ENCODE measurements around the gene HS3ST5. TPM values are rescaled to one million over a fixed set of nuclear protein-coding genes. Genes with fewer than 3 reads are reported as not detected.

HS3ST5 gene
- total RNA-seq, 1 experiment from 2014 or later = not detected

- DNase-seq (ENCODE audit: low read depth, low spot score) = no peak
- RAD21 ChIA-PET (ENCODE audit: low non-redundant PET in 1 of 2, low total read pairs in 2 of 2, uncharacterized antibody in 2 of 2, unreplicated experiment in 2 of 2) = no interaction called here
- ATAC-seq = no peak
- no peaks in the 10 kb centered on the region for H3K79me2 ChIP-seq (ENCODE audit: insufficient read depth, low read length)
- no peak overlapping the region for H3K4me3 ChIP-seq (replicated peaks in 1 of 2; ENCODE audit: low read depth in 1 of 2, low read length in 2 of 2)
- CTCF ChIA-PET = no interaction called here
- TF ChIP-seq CBX3 (IDR thresholded peaks at IDR 0.05; ENCODE audit: low read depth) (no peak), ATF3 (IDR thresholded peaks at IDR 0.05) (no peak), ZFX (IDR thresholded peaks at IDR 0.05) (no peak), RAD21 (IDR thresholded peaks at IDR 0.05; ENCODE audit: low read depth) (no peak), FOSL1 (IDR thresholded peaks at IDR 0.05; ENCODE audit: low read depth) (no peak), EZH2 (IDR thresholded peaks at IDR 0.05) (no peak), EGR1 (IDR thresholded peaks at IDR 0.05; ENCODE audit: low read depth) (no peak), SIN3A (IDR thresholded peaks at IDR 0.05; ENCODE audit: low read depth) (no peak), POLR2A (IDR thresholded peaks at IDR 0.05; ENCODE audit: borderline replicate concordance, extremely low read depth, insufficient read depth, insufficient read length) (no peak), JUND (IDR thresholded peaks at IDR 0.05) (no peak), YY1 (IDR thresholded peaks at IDR 0.05; ENCODE audit: extremely low read depth, insufficient replicate concordance, low read depth, low read length) (no peak)
- TF ChIP-seq, protein P1, sequence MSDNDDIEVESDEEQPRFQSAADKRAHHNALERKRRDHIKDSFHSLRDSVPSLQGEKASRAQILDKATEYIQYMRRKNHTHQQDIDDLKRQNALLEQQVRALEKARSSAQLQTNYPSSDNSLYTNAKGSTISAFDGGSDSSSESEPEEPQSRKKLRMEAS (IDR thresholded peaks at IDR 0.05) = no peak
- POLR2A ChIA-PET = no interaction called here
- no peaks in the 10 kb centered on the region for H4K20me1 ChIP-seq (ENCODE audit: insufficient read depth)
- H3K27ac ChIP-seq (ENCODE audit: low read depth, low read length) = no peak overlapping the region
- no peaks in the 10 kb centered on the region for H3K36me3 ChIP-seq (ENCODE audit: control insufficient read depth in 1 of 2, insufficient read depth in 2 of 2, low read length in 2 of 2)
- no TSS peak for BruUV-seq (replicated peaks)
- no peaks in the 10 kb centered on the region for H3K9me2 ChIP-seq (ENCODE audit: insufficient read depth)
- H3K9me3 ChIP-seq (ENCODE audit: control insufficient read depth in 1 of 2, insufficient read depth in 1 of 2, low read depth in 1 of 2, low read length in 2 of 2) = no peaks in the 10 kb centered on the region
- intact Hi-C loops (cut with micrococcal nuclease) = no loop called here
- H3K4me1 ChIP-seq (ENCODE audit: control insufficient read depth in 1 of 2, insufficient read depth in 2 of 2, low read length in 2 of 2) = no peaks in the 10 kb centered on the region
- H3K27me3 ChIP-seq (ENCODE audit: insufficient read depth, low read length) = peaks cover 7% of the 10 kb centered on the region
- H3K9ac ChIP-seq (ENCODE audit: low read length) = no peak overlapping the region
- no peak overlapping the region for H3K4me2 ChIP-seq (ENCODE audit: low read length)
- no peak overlapping the region for H2AFZ ChIP-seq (ENCODE audit: low read depth, low read length, poor library complexity, severe bottlenecking)
Observed at GRCh38 chr6:114366899-114367298, 24.1 kb upstream of the HS3ST5 start.

GRCh38 chr6:114364301-114364700, 21.5 kb upstream of the HS3ST5 start:
- ChIA-PET CTCF (no interaction called here), POLR2A (no interaction called here), RAD21 (ENCODE audit: low non-redundant PET in 1 of 2, low total read pairs in 2 of 2, uncharacterized antibody in 2 of 2, unreplicated experiment in 2 of 2) (no interaction called here)
- Histone ChIP-seq H3K27me3 (ENCODE audit: insufficient read depth, low read length) (peaks cover 17% of the 10 kb centered on the region), H4K20me1 (ENCODE audit: insufficient read depth) (no peaks in the 10 kb centered on the region; the same call in 1 of the 2 replicates), H3K4me1 (ENCODE audit: control insufficient read depth in 1 of 2, insufficient read depth in 2 of 2, low read length in 2 of 2) (no peaks in the 10 kb centered on the region), H3K79me2 (ENCODE audit: insufficient read depth, low read length) (no peaks in the 10 kb centered on the region), H3K4me2 (ENCODE audit: low read length) (no peak overlapping the region), H2AFZ (ENCODE audit: low read depth, low read length, poor library complexity, severe bottlenecking) (no peak overlapping the region), H3K36me3 (ENCODE audit: control insufficient read depth in 1 of 2, insufficient read depth in 2 of 2, low read length in 2 of 2) (no peaks in the 10 kb centered on the region), H3K9me3 (ENCODE audit: control insufficient read depth in 1 of 2, insufficient read depth in 1 of 2, low read depth in 1 of 2, low read length in 2 of 2) (no peaks in the 10 kb centered on the region), H3K9me2 (ENCODE audit: insufficient read depth) (no peaks in the 10 kb centered on the region), H3K9ac (ENCODE audit: low read length) (no peak overlapping the region), H3K4me3 (replicated peaks in 1 of 2; ENCODE audit: low read depth in 1 of 2, low read length in 2 of 2) (no peak overlapping the region), H3K27ac (ENCODE audit: low read depth, low read length) (no peak overlapping the region)
- TF ChIP-seq, protein P2, sequence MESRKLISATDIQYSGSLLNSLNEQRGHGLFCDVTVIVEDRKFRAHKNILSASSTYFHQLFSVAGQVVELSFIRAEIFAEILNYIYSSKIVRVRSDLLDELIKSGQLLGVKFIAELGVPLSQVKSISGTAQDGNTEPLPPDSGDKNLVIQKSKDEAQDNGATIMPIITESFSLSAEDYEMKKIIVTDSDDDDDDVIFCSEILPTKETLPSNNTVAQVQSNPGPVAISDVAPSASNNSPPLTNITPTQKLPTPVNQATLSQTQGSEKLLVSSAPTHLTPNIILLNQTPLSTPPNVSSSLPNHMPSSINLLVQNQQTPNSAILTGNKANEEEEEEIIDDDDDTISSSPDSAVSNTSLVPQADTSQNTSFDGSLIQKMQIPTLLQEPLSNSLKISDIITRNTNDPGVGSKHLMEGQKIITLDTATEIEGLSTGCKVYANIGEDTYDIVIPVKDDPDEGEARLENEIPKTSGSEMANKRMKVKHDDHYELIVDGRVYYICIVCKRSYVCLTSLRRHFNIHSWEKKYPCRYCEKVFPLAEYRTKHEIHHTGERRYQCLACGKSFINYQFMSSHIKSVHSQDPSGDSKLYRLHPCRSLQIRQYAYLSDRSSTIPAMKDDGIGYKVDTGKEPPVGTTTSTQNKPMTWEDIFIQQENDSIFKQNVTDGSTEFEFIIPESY (IDR thresholded peaks at IDR 0.05; ENCODE audit: extremely low read depth, insufficient replicate concordance, low read length) = no peak
- TF ChIP-seq CEBPB (IDR thresholded peaks at IDR 0.05; ENCODE audit: low read depth) = no peak
- BruUV-seq (replicated peaks) = no TSS peak
- intact Hi-C loops (cut with micrococcal nuclease) = no loop called here
- DNase-seq (ENCODE audit: low read depth, low spot score) (no peak), ATAC-seq (no peak)

Measured in HCT116 (cell line).